Testis (tissue), 2 donors: ENCODE measurements around the gene MYO15B.

Source experiments
- POLR2A ChIP-seq: fragments of 450-650 bp; IDR thresholded peaks from one replicate; pipeline ENCODE4 v1.6.1; 2017; ENCODE audit warnings: antibody characterized with exemption, mild to moderate bottlenecking, moderate library complexity
- TF ChIP-seq, protein P1 (sequence below), 3 experiments: fragments of 450-650 bp in 2 of 3; fragments of 200-600 bp in 1 of 3; sonication (generic) in 1 of 3; IDR thresholded peaks; one replicate each; pipeline ENCODE4 v1.5.1; 2016 to 2019; ENCODE audit warnings: antibody characterized with exemption in 3 of 3, mild to moderate bottlenecking in 2 of 3, moderate library complexity in 1 of 3

DNA sequence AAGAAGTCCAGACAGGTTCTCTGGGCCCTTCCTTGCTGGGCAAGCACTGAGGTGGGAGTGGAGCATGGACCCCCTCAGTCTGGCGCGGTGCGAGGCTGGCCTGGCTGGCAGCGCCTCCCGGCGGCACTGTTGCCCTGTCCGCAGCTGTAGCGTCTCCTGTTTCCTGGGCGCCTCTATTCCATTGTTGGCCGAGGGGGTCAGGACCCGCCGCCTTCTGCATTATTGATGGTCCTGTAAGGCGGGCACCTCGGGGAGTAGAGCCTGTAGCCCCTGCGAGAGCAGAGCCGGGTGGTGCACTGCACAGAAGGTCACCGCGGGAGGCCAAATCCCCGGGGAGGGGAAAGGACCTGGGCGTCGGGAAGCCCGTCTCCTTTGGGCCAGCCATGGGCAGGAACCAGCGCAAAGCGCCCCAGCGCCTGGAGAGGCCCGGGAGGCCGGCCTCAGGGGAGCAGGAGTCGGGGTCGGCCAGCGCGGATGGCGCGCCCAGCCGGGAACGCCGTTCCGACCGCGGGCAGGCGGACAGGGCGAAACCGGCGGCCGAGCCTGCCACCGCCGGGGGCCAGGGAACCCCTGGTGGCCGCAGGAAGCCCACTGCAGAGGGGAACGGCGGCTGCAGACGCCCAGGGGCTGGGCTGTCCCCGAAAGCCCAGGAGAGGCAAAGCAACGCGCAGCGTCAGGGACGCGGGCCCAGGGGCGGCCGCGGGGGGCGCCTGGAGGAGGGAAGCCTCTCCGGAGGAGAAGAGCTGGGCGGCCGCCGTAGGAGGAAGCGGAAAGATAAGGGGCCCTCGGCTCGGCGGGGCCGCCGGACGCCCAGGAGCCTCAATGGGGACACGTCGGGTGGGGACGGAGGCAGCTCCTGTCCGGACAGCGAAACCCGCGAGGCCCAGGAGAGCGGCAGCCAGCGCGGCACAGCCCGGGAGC lies at the start of gene MYO15B:
- TF ChIP-seq POLR2A, result no peak
- TF ChIP-seq, protein P1, sequence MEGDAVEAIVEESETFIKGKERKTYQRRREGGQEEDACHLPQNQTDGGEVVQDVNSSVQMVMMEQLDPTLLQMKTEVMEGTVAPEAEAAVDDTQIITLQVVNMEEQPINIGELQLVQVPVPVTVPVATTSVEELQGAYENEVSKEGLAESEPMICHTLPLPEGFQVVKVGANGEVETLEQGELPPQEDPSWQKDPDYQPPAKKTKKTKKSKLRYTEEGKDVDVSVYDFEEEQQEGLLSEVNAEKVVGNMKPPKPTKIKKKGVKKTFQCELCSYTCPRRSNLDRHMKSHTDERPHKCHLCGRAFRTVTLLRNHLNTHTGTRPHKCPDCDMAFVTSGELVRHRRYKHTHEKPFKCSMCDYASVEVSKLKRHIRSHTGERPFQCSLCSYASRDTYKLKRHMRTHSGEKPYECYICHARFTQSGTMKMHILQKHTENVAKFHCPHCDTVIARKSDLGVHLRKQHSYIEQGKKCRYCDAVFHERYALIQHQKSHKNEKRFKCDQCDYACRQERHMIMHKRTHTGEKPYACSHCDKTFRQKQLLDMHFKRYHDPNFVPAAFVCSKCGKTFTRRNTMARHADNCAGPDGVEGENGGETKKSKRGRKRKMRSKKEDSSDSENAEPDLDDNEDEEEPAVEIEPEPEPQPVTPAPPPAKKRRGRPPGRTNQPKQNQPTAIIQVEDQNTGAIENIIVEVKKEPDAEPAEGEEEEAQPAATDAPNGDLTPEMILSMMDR (IDR thresholded peaks at IDR 0.05), result peak; percentile 24 to 44 (median 42)
